ENCODE data around the gene MICB. TPM values are rescaled to one million over a fixed set of nuclear protein-coding genes. Genes with fewer than 3 reads are reported as not detected.
"Not testable (repeated sequence)": the region's sequence is repeated elsewhere in the genome, so short reads cannot be mapped to it uniquely, and the experiment has no call there.

Gene MICB
- total and polyA plus RNA-seq, 7 donors, result 0.71 to 7.7 (median 1.5) TPM

DNA sequence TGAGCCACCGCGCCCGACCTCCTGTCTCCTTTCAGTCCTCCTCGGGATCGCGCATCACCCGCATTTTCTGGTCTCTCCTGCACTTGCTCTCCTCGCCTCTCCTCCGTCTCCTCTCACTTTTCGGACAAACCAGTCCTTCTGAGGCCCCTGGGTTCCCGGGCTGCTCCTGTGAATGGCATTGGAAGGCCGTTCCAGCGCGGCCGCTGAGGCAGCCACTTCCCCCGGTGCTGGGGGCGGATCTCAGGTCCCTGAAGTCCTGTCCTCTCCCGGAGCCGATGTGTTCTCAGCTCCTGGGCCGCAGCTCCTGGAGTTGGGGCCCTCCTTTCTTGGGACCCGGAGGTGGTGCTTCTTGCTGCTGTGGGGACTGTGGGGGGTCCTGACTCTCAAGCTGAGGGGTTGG, 803 bp downstream of the MICB start:
- WGBS, 2 donors, result 13 to 25% methylated on average over 21 of the region's 21 CpGs
- DNase-seq, result no peak
- peaks cover 0 to 31% (median 25%) of the 10 kb centered on the region in 4 donors for H3K4me1 ChIP-seq
- TF ChIP-seq POLR2A (IDR thresholded peaks at IDR 0.05) (no peak), POLR2AphosphoS5 (IDR thresholded peaks at IDR 0.05) (no peak)
- TF ChIP-seq, protein P1, sequence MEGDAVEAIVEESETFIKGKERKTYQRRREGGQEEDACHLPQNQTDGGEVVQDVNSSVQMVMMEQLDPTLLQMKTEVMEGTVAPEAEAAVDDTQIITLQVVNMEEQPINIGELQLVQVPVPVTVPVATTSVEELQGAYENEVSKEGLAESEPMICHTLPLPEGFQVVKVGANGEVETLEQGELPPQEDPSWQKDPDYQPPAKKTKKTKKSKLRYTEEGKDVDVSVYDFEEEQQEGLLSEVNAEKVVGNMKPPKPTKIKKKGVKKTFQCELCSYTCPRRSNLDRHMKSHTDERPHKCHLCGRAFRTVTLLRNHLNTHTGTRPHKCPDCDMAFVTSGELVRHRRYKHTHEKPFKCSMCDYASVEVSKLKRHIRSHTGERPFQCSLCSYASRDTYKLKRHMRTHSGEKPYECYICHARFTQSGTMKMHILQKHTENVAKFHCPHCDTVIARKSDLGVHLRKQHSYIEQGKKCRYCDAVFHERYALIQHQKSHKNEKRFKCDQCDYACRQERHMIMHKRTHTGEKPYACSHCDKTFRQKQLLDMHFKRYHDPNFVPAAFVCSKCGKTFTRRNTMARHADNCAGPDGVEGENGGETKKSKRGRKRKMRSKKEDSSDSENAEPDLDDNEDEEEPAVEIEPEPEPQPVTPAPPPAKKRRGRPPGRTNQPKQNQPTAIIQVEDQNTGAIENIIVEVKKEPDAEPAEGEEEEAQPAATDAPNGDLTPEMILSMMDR (IDR thresholded peaks at IDR 0.05), result no peak
- H3K36me3 ChIP-seq, result no peaks in the 10 kb centered on the region
- peaks cover 13 to 76% (median 27%) of the 10 kb centered on the region in 3 donors for H3K27me3 ChIP-seq
- no peak overlapping the region for H3K27ac ChIP-seq
- intact Hi-C loops (cut with DNase I), result no loop called here
- H3K4me3 ChIP-seq, result no peak overlapping the region
- peaks cover 0 to 2% (median 0%) of the 10 kb centered on the region in 4 donors for H3K9me3 ChIP-seq

DNA sequence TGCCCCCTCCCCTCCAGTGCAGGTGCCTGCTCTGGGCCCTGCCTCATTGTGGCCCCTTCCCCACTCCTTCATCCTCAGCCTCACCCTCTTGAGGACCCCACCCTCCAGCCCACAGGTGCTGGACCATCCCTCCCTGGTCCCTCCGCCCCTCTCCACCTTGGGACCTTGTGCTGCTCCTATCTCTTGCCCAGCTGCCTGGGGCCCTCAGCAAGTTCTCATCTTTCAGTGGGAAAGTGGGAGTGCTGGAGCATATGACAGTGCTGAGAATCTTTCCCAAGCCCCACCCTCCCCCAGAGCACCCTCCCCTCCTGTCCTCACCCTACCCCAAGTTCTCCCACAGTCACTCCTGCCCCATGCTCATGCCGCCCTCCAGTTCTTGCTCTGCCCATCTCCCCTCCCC, 1.7 kb downstream of the MICB start:
- intact Hi-C loops (cut with DNase I); DNase-seq; H3K9me3 ChIP-seq; H3K36me3 ChIP-seq; H3K27ac ChIP-seq; H3K4me3 ChIP-seq: not testable (repeated sequence)
- Histone ChIP-seq H3K4me1 (peaks cover 0 to 24% (median 16%) of the 10 kb centered on the region in 4 donors), H3K27me3 (peaks cover 13 to 76% (median 20%) of the 10 kb centered on the region in 3 donors)
- 100% methylated on average over 1 of the region's 2 CpGs for WGBS, 2 donors

DNA sequence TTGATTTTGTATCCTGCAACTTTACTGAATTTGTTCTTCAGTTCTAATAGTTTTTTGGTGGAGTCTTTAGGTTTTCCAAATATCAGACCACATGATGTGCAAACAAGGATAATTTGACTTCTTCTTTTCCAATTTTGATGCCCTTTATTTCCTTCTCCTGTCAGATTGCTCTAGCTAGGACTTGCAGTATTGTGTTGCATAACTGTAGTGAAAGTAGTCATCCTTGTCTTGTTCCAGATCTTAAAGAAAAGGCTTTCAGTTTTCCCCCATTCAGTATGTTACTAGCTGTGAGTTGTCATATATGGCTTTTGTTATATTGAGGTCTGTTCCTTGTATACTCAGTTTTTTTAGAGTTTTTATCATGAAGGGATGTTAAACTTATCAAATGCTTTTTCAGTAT, 4.6 kb downstream of the MICB start:
- H3K36me3 ChIP-seq, result no peaks in the 10 kb centered on the region
- H3K27me3 ChIP-seq, result peaks cover 9 to 73% (median 23%) of the 10 kb centered on the region in 3 donors
- peaks cover 0 to 2% (median 0%) of the 10 kb centered on the region in 4 donors for H3K9me3 ChIP-seq
- no peak for TF ChIP-seq POLR2A (IDR thresholded peaks at IDR 0.05)
- TF ChIP-seq, protein P1 (IDR thresholded peaks at IDR 0.05), result no peak
- TF ChIP-seq EP300 (IDR thresholded peaks at IDR 0.05), result no peak
- no peak for TF ChIP-seq POLR2AphosphoS5 (IDR thresholded peaks at IDR 0.05)
- peaks cover 0 to 15% (median 10%) of the 10 kb centered on the region in 4 donors for H3K4me1 ChIP-seq
- DNase-seq, result no peak
- intact Hi-C loops (cut with DNase I), result no loop called here
- H3K4me3 ChIP-seq, result no peak overlapping the region
- no peak overlapping the region for H3K27ac ChIP-seq

DNA sequence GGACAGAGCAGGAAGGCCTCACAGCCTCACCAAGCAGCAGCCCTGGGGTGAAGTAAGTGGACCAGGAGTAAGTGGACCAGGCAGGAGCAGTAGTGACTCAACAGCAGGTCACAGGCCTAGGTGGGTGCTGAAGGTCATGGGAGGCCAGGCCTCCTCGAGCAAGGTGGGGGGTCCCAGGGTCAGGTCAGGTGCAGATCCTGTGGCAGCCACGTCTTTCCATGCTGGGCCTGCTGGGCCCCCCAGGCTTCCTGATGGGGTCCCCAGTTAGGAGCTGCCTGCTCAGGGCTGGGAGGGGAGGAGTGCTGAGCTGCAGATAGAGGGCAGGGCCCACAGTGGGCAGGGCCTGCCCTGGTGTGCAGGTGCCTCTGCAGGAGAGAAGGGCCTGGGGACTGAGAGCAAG, 11.1 kb downstream of the MICB start:
- intact Hi-C loops (cut with DNase I); DNase-seq; H3K4me3 ChIP-seq; H3K9me3 ChIP-seq; H3K36me3 ChIP-seq; H3K4me1 ChIP-seq; H3K27ac ChIP-seq: not testable (repeated sequence)
- peaks cover 0 to 22% (median 11%) of the 10 kb centered on the region in 3 donors for H3K27me3 ChIP-seq
- WGBS, 2 donors, result 48 to 49% methylated on average over 2 of the region's 2 CpGs

DNA sequence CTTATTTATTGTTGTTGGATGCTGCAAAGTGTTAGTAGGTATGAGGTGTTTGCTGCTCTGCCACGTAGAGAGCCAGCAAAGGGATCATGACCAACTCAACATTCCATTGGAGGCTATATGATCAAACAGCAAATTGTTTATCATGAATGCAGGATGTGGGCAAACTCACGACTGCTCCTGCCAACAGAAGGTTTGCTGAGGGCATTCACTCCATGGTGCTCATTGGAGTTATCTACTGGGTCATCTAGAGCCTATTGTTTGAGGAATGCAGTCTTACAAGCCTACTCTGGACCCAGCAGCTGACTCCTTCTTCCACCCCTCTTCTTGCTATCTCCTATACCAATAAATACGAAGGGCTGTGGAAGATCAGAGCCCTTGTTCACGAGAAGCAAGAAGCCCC, 12.1 kb downstream of the MICB start:
- Histone ChIP-seq H3K27me3 (peaks cover 0 to 14% (median 11%) of the 10 kb centered on the region in 3 donors), H3K36me3 (no peaks in the 10 kb centered on the region), H3K4me1 (no peaks in the 10 kb centered on the region), H3K27ac (no peak overlapping the region), H3K4me3 (no peak overlapping the region), H3K9me3 (no peaks in the 10 kb centered on the region)
- WGBS, 2 donors, result 82 to 88% methylated on average over 4 of the region's 4 CpGs
- no peak for DNase-seq
- intact Hi-C loops (cut with DNase I), result no loop called here
- no peak for TF ChIP-seq EP300 (IDR thresholded peaks at IDR 0.05)
- TF ChIP-seq POLR2A (IDR thresholded peaks at IDR 0.05), result no peak
- TF ChIP-seq, protein P1 (IDR thresholded peaks at IDR 0.05), result no peak
- TF ChIP-seq POLR2AphosphoS5 (IDR thresholded peaks at IDR 0.05), result no peak

DNA sequence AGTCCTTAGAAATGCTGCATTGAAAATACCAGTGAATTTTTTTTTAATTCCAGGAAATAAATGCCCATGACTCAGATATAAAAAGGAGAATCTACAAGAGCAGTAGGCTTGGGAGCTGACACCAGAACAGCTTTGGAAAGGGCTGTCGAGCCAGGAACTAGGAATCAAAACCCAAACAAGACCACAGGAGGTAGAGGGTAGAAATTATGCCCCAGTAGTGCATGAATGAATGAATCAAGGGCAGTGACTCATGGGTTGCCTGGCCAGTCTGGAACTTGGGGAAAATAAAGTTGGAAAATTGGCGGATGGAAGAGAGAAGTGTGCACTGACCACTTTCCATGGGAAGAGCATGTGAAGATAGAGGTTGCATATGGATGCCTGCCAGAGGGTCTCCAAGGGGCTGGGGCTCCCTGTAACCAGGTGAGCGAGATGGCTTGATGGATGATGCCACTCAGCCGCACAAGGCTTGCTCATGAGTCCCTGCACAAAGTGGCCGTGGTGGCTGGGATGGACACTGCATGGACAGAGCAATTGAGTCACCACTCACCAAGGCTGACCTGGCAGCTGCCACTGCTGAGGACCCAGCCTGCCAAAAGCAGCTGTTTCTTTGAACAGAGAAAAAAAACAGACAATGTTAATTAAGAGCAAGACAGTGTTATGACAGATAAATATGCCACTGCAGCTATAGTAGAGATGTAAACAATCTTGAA, 15.7 kb downstream of the MICB start:
- no peaks in the 10 kb centered on the region for H3K9me3 ChIP-seq
- H3K4me3 ChIP-seq, result no peak overlapping the region
- no peak for DNase-seq
- 74 to 75% methylated on average over 5 of the region's 5 CpGs for WGBS, 2 donors
- no peaks in the 10 kb centered on the region for H3K36me3 ChIP-seq
- H3K27ac ChIP-seq, result no peak overlapping the region
- TF ChIP-seq, protein P1 (IDR thresholded peaks at IDR 0.05), result no peak
- TF ChIP-seq POLR2A (IDR thresholded peaks at IDR 0.05), result no peak
- no peak for TF ChIP-seq EP300 (IDR thresholded peaks at IDR 0.05)
- TF ChIP-seq POLR2AphosphoS5 (IDR thresholded peaks at IDR 0.05), result no peak
- peaks cover 0 to 3% (median 0%) of the 10 kb centered on the region in 3 donors for H3K27me3 ChIP-seq
- intact Hi-C loops (cut with DNase I), result no loop called here
- H3K4me1 ChIP-seq, result no peaks in the 10 kb centered on the region

All from sigmoid colon (tissue), 7 donors.